CD4-positive, CD25-positive, alpha-beta regulatory T cell (primary cell): ENCODE data around the gene SPATA33. TPM values are rescaled to one million over a fixed set of nuclear protein-coding genes. Genes with fewer than 3 reads are reported as not detected.

Source experiments
- ATAC-seq, 2 donors: fragments of 150-1000 bp; cut with Tn5 transposase; one replicate each; pipeline ENCODE4 v1.10.0; 2021; ENCODE audit warnings: low read depth in 2 of 2, moderate number of reproducible peaks in 2 of 2, moderate library complexity in 1 of 2
- DNase-seq, 3 donors: peaks; one replicate each; pipeline versions ENCODE4 v3.0.0 to v3.0.0-alpha.2; 2012 to 2022; ENCODE audit warnings: mixed read lengths in 1 of 3
- H3K27ac ChIP-seq: one replicate; pipeline ENCODE4 v1.7.0; 2013; ENCODE audit warnings: mild to moderate bottlenecking, low read length; ENCODE audit not compliant: insufficient read depth, poor library complexity, severe bottlenecking
- H3K27me3 ChIP-seq: one replicate; pipeline ENCODE4 v1.7.0; 2013; ENCODE audit warnings: low read length; ENCODE audit not compliant: control insufficient read depth, insufficient read depth
- H3K36me3 ChIP-seq: one replicate; pipeline ENCODE4 v1.7.0; 2013; ENCODE audit warnings: mild to moderate bottlenecking, low read length, moderate library complexity; ENCODE audit not compliant: control insufficient read depth, insufficient read depth
- H3K4me1 ChIP-seq: 2 replicates; pipeline ENCODE4 v1.7.0; 2013; ENCODE audit warnings: mild to moderate bottlenecking, low read length; ENCODE audit not compliant: insufficient read depth, control insufficient read depth, poor library complexity, severe bottlenecking
- H3K4me3 ChIP-seq: one replicate; pipeline ENCODE4 v1.7.0; 2013; ENCODE audit warnings: low read depth, mild to moderate bottlenecking, low read length, moderate library complexity
- H3K9me3 ChIP-seq, 2 experiments: 1 replicate in 1 of 2; 2 replicates in 1 of 2; pipeline ENCODE4 v1.7.0; 2013; ENCODE audit warnings: low read length in 2 of 2, mild to moderate bottlenecking in 1 of 2, moderate library complexity in 1 of 2; ENCODE audit not compliant: control insufficient read depth in 2 of 2
- H3K27ac Mint-ChIP-seq, 3 donors: one replicate each; pipeline ENCODE4 v1.8.0; 2020 to 2022; ENCODE audit warnings: mild to moderate bottlenecking in 3 of 3, mixed read lengths in 3 of 3, moderate library complexity in 2 of 3
- H3K27me3 Mint-ChIP-seq: one replicate; pipeline ENCODE4 v1.8.0; 2022; ENCODE audit warnings: mild to moderate bottlenecking, mixed read lengths
- H3K36me3 Mint-ChIP-seq: one replicate; pipeline ENCODE4 v1.8.0; 2020; ENCODE audit warnings: mixed read lengths
- H3K4me1 Mint-ChIP-seq, 4 donors: one replicate each; pipeline ENCODE4 v1.8.0; 2020 to 2022; ENCODE audit warnings: mixed read lengths in 4 of 4, mild to moderate bottlenecking in 1 of 4
- H3K4me3 Mint-ChIP-seq, 4 donors: one replicate each; pipeline ENCODE4 v1.8.0; 2020 to 2022; ENCODE audit warnings: mild to moderate bottlenecking in 4 of 4, mixed read lengths in 4 of 4, moderate library complexity in 3 of 4
- H3K9me3 Mint-ChIP-seq, 7 donors: one replicate each; pipeline ENCODE4 v1.8.0; 2020 to 2022; ENCODE audit warnings: mixed read lengths in 7 of 7, mild to moderate bottlenecking in 3 of 7, moderate library complexity in 2 of 7
- polyA plus RNA-seq, 4 donors: library from polyadenylated mRNA; unstranded; fragments of 300-500 nt; fragmentation: Illumina TruSeq; gene quantifications; one replicate each; pipeline ENCODE4 v1.2.3, GENCODE V29; 2021
- total RNA-seq: library from RNA; stranded (reverse); gene quantifications from one replicate; pipeline ENCODE4 v1.2.3, GENCODE V29; 2022

SPATA33 gene
- total and polyA plus RNA-seq, 5 donors from 2014 or later, result 2.0 to 7.1 (median 3.7) TPM

DNA sequence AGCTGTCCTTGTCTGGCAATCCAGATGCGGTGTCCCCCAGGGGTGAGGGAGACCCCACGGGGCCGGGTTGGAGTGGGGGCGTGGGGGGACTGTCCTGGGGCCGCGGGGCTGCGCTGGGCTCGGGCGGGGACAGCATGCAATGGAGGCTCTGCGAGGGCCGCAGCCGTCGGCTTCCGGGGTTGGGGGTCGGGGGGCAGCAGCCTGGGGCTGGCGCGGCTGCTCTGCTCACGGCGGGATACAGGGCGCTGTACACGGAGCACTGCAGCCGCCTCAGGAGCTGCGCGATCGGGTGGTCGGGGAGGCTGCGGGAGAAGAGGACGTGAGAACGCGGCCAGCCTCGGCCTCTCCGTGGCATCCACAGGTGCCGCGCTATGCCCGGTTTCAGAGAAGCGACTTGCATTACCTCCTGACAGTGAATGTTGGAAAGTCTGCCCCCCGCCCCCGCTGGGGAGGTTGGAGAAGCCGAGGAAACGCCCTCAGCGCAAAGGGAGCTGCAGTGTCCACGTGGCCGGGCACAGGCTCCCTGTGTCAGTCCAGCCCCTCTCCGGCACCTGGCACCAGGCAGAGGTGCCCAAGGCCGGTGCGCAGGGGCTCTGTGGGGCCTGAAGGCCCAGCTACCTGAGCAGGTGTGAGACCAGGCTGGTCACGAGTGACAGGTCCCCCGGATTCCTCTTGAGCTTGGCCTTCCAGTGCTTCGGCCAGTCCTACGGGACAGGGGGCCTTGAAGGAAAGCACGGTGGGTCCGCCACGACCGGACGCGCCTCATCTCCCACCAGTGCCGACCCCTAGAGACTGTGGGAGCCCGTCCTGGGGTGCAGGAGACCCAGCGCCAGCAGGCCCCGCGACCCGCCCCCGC, 53.3 kb downstream of the SPATA33 start:
- Histone ChIP-seq H3K27ac (no peak overlapping the region), H3K36me3 (no peaks in the 10 kb centered on the region), H3K4me3 (no peak overlapping the region), H3K9me3 (no peaks in the 10 kb centered on the region), H3K4me1 (peaks cover 16% of the 10 kb centered on the region), H3K27me3 (no peaks in the 10 kb centered on the region)
- H3K36me3 Mint-ChIP-seq, result peaks cover 4% of the 10 kb centered on the region
- DNase-seq (no peak), ATAC-seq (no peak)
- H3K4me1 Mint-ChIP-seq, result peaks cover 0 to 15% (median 3%) of the 10 kb centered on the region in 4 donors
- no peak overlapping the region for H3K27ac Mint-ChIP-seq
- H3K9me3 Mint-ChIP-seq, result no peaks in the 10 kb centered on the region
- no peak overlapping the region for H3K4me3 Mint-ChIP-seq
- no peaks in the 10 kb centered on the region for H3K27me3 Mint-ChIP-seq

- Mint-ChIP-seq H3K4me3 (peak overlapping the region in 2 of 4 donors; percentile 41 to 72), H3K36me3 (peaks cover 4% of the 10 kb centered on the region), H3K27me3 (no peaks in the 10 kb centered on the region), H3K4me1 (peaks cover 0 to 8% (median 0%) of the 10 kb centered on the region in 4 donors), H3K27ac (no peak overlapping the region), H3K9me3 (no peaks in the 10 kb centered on the region)
- no peaks in the 10 kb centered on the region for H3K27me3 ChIP-seq
- peaks cover 11% of the 10 kb centered on the region for H3K4me1 ChIP-seq
- no peak overlapping the region for H3K27ac ChIP-seq
- no peak overlapping the region for H3K4me3 ChIP-seq
- H3K9me3 ChIP-seq, result no peaks in the 10 kb centered on the region
- peak; percentile 71 to 72 for ATAC-seq
- DNase-seq, result peak; percentile 62 to 71 (median 68)
- H3K36me3 ChIP-seq, result no peaks in the 10 kb centered on the region
Observed at GRCh38 chr16:89711601-89712273, 54.1 kb downstream of the SPATA33 start.

DNA sequence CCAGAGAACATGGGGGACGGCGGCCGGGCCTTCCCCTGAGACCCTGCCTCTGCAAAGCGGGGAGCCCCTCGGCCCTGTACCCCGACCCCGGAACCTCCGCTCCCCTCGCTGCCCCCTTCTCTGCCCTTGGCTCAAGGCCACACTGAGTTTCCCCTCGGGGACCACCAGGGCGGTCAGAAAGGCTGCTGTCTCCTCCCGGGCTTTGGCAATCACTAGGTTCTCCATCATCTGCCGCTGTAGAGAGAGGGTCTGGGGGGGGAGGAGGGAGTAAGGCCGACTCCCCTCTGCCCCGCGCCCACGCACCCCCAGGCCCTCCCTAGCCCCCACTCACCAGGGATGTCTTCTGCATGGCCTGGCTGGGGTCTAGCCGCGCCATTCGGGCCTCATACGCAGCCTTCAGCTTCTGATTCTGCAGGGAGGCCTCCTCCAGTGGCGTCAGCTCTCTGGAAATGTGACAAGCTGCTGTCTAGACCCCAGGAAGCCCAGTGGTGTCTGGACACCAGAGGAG, 54.7 kb downstream of the SPATA33 start:
- H3K36me3 Mint-ChIP-seq, result peaks cover 4% of the 10 kb centered on the region
- Histone ChIP-seq H3K4me1 (peaks cover 11% of the 10 kb centered on the region), H3K27ac (no peak overlapping the region), H3K4me3 (no peak overlapping the region), H3K27me3 (no peaks in the 10 kb centered on the region), H3K9me3 (no peaks in the 10 kb centered on the region), H3K36me3 (no peaks in the 10 kb centered on the region)
- peaks cover 0 to 8% (median 0%) of the 10 kb centered on the region in 4 donors for H3K4me1 Mint-ChIP-seq
- H3K27me3 Mint-ChIP-seq, result no peaks in the 10 kb centered on the region
- no peak for DNase-seq
- no peak overlapping the region for H3K27ac Mint-ChIP-seq
- peak overlapping the region in 3 of 4 donors; percentile 19 to 72 (median 41) for H3K4me3 Mint-ChIP-seq
- ATAC-seq, result no peak
- H3K9me3 Mint-ChIP-seq, result peaks cover 0 to under 1% (median 0%) of the 10 kb centered on the region in 7 donors

DNA sequence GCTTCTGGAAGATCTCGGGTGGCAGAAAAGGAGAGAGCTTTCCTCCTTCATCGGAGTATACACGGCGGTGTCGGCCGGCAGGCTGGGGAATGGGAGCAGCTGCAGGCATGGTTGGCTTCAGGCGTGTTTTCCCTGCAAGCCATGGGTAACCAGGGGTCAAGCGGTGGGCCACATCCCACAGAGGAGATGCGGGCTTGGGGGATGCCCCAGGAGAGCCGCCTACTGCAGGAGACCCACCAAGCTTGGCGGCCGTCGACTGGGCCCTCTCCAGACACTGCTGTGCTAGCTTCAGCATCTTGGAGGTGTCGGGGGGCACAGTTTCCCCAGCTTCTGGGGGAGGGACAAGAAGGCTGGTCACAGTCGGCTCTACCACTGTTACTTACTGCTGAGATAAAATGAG, 58.9 kb downstream of the SPATA33 start:
- Mint-ChIP-seq H3K27ac (no peak overlapping the region), H3K36me3 (peaks cover 4% of the 10 kb centered on the region), H3K27me3 (peaks cover 4% of the 10 kb centered on the region), H3K4me1 (peaks cover 0 to 23% (median 4%) of the 10 kb centered on the region in 4 donors), H3K9me3 (peaks cover 0 to 2% (median 0%) of the 10 kb centered on the region in 7 donors), H3K4me3 (no peak overlapping the region)
- no peak for ATAC-seq
- H3K27me3 ChIP-seq, result no peaks in the 10 kb centered on the region
- no peak for DNase-seq
- H3K27ac ChIP-seq, result no peak overlapping the region
- peaks cover 28% of the 10 kb centered on the region for H3K4me1 ChIP-seq
- H3K4me3 ChIP-seq, result no peak overlapping the region
- H3K9me3 ChIP-seq, result no peaks in the 10 kb centered on the region
- H3K36me3 ChIP-seq, result no peaks in the 10 kb centered on the region

GRCh38 chr16:89716916-89717687, 59.5 kb downstream of the SPATA33 start:
- Histone ChIP-seq H3K27me3 (no peaks in the 10 kb centered on the region), H3K36me3 (no peaks in the 10 kb centered on the region), H3K4me3 (no peak overlapping the region), H3K4me1 (peaks cover 22% of the 10 kb centered on the region), H3K27ac (no peak overlapping the region), H3K9me3 (no peaks in the 10 kb centered on the region)
- peaks cover 0 to 23% (median 4%) of the 10 kb centered on the region in 4 donors for H3K4me1 Mint-ChIP-seq
- no peak for DNase-seq
- H3K27me3 Mint-ChIP-seq, result peaks cover 4% of the 10 kb centered on the region
- peak overlapping the region in 1 of 4 donors; percentile 28 for H3K4me3 Mint-ChIP-seq
- peaks cover 0 to 2% (median 0%) of the 10 kb centered on the region in 7 donors for H3K9me3 Mint-ChIP-seq
- peak overlapping the region in 1 of 3 donors; percentile 38 for H3K27ac Mint-ChIP-seq
- H3K36me3 Mint-ChIP-seq, result peaks cover 4% of the 10 kb centered on the region
- ATAC-seq, result no peak

GRCh38 chr16:89717688-89718505, 60.3 kb downstream of the SPATA33 start:
- Mint-ChIP-seq H3K36me3 (peaks cover 7% of the 10 kb centered on the region), H3K4me1 (peaks cover 0 to 23% (median 8%) of the 10 kb centered on the region in 4 donors), H3K27me3 (peaks cover 11% of the 10 kb centered on the region), H3K9me3 (peaks cover 0 to 2% (median 0%) of the 10 kb centered on the region in 7 donors), H3K27ac (peak overlapping the region in 1 of 3 donors; percentile 84), H3K4me3 (peak overlapping the region in 3 of 4 donors; percentile 31 to 69 (median 63))
- no peaks in the 10 kb centered on the region for H3K9me3 ChIP-seq
- H3K4me1 ChIP-seq, result peaks cover 26% of the 10 kb centered on the region
- H3K4me3 ChIP-seq, result no peak overlapping the region
- no peaks in the 10 kb centered on the region for H3K36me3 ChIP-seq
- no peaks in the 10 kb centered on the region for H3K27me3 ChIP-seq
- ATAC-seq, result no peak
- no peak overlapping the region for H3K27ac ChIP-seq
- DNase-seq, result no peak
